Measurements from ENCODE around the gene CORO2A.

DNA sequence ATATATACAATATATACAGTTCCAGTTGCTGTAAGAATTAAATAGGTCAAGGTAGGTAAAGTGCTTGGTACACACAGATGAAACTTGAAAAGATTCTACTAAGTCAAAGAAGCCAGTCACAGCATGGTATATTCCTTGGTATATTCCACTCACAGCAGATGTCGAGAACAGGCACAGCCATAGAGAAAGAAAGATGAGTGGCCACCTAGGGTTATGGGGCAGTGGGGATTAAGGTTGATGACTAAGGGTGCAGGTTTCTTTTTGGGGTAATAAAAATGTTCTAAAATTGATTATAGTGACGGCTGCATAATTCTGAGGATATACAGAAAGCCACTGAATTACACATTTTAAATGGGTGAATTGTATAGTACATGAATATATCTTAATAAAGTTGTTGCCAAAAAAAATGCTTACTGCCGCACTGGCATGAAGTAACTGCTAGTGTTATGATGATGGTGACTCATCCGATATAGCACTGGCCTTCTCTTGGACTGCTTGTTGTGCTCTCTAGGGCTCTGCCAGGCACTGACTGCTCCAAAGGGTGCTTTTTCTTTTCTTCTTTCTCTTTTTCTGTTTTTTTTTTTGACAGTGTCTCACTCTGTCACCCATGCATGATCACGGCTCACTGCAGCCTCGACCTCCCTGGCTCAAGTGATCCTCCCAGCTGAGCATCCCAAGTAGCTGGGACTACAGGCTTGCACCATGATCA lies 39.5 kb upstream of the CORO2A start:
- TF ChIP-seq CTCF (conservative IDR thresholded peaks at IDR 0.05; ENCODE audit: low read depth, low read length) (no peak), CEBPB (IDR thresholded peaks at IDR 0.05; ENCODE audit: low read depth, low read length) (peak; percentile 76), RAD21 (IDR thresholded peaks at IDR 0.05; ENCODE audit: low read length) (no peak), RCOR1 (IDR thresholded peaks at IDR 0.05; ENCODE audit: insufficient replicate concordance, low read length) (no peak), MAFK (IDR thresholded peaks at IDR 0.05; ENCODE audit: low read depth, low read length) (peak; percentile 87), RFX5 (IDR thresholded peaks at IDR 0.05; ENCODE audit: low read depth, low read length) (no peak), POLR2A (IDR thresholded peaks at IDR 0.05; ENCODE audit: low read depth, low read length) (no peak), MXI1 (IDR thresholded peaks at IDR 0.05; ENCODE audit: borderline replicate concordance, low read depth, low read length) (no peak)

Data from IMR-90 (cell line).